GM20000 (cell line): ENCODE data around the gene C9orf72.

Source experiments
- DNase-seq: peaks from one replicate; pipeline ENCODE4 v3.0.0; 2012; ENCODE audit warnings: low spot score
- CTCF ChIP-seq: IDR thresholded peaks from 2 replicates; pipeline ENCODE4 v1.5.1; 2012; ENCODE audit warnings: mild to moderate bottlenecking, control low read depth; ENCODE audit errors: extremely low read depth, missing control alignments

Gene C9orf72

GRCh38 chr9:27518809-27519208, 54.5 kb downstream of the C9orf72 start:
- no peak for DNase-seq
- no peak for TF ChIP-seq CTCF

GRCh38 chr9:27518006-27518405, 55.3 kb downstream of the C9orf72 start:
- no peak for DNase-seq
- TF ChIP-seq CTCF, result no peak

- TF ChIP-seq CTCF, result no peak
- DNase-seq, result no peak
These were observed 58.7 kb downstream of the C9orf72 start for GRCh38 chr9:27514551-27514950.

- no peak for DNase-seq
- TF ChIP-seq CTCF, result no peak
These were observed 61.5 kb downstream of the C9orf72 start for GRCh38 chr9:27511771-27512170.

- DNase-seq, result no peak
- TF ChIP-seq CTCF, result no peak
These were observed 62.5 kb downstream of the C9orf72 start for GRCh38 chr9:27510780-27511179.

- no peak for TF ChIP-seq CTCF
- no peak for DNase-seq
These were observed 66.3 kb downstream of the C9orf72 start for GRCh38 chr9:27506981-27507380.

GRCh38 chr9:27505744-27506161, 67.5 kb downstream of the C9orf72 start:
- no peak for TF ChIP-seq CTCF
- no peak for DNase-seq
